Esophagus squamous epithelium (tissue), 4 donors: Measurements from ENCODE around the gene ARHGAP44.

Experiments used
- POLR2A ChIP-seq, 4 donors: fragments of 450-650 bp; IDR thresholded peaks; one replicate each; pipeline ENCODE4 v1.6.1; 2017; ENCODE audit warnings: antibody characterized with exemption in 4 of 4, mild to moderate bottlenecking in 4 of 4, moderate library complexity in 3 of 4
- TF ChIP-seq, protein P1 (sequence below), 6 experiments: fragments of 450-650 bp in 4 of 6; fragments of 200-600 bp in 2 of 6; sonication (generic) in 2 of 6; IDR thresholded peaks; one replicate each; pipeline ENCODE4 v1.5.1; 2016 to 2019; ENCODE audit warnings: antibody characterized with exemption in 6 of 6, mild to moderate bottlenecking in 4 of 6, moderate library complexity in 4 of 6

DNA sequence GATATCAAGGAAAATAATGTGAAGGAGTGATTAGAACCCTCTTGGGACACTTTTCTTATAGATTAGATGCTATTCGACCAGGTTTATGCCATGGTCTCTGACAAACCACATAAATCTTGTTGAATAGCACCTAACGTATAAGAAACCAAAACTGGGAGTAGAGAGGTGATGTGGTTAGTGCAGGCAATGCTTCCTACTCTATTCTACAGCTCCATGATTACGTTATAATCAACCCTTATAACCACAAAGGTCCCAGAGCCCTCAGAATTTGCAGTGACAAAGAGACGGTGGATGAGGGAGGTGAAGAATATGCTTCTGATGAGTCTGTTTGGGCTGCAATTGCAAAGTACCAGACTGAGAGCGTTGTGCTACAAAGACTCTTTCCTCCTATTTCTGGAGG is 78.4 kb downstream of the ARHGAP44 start:
- TF ChIP-seq, protein P1, sequence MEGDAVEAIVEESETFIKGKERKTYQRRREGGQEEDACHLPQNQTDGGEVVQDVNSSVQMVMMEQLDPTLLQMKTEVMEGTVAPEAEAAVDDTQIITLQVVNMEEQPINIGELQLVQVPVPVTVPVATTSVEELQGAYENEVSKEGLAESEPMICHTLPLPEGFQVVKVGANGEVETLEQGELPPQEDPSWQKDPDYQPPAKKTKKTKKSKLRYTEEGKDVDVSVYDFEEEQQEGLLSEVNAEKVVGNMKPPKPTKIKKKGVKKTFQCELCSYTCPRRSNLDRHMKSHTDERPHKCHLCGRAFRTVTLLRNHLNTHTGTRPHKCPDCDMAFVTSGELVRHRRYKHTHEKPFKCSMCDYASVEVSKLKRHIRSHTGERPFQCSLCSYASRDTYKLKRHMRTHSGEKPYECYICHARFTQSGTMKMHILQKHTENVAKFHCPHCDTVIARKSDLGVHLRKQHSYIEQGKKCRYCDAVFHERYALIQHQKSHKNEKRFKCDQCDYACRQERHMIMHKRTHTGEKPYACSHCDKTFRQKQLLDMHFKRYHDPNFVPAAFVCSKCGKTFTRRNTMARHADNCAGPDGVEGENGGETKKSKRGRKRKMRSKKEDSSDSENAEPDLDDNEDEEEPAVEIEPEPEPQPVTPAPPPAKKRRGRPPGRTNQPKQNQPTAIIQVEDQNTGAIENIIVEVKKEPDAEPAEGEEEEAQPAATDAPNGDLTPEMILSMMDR (IDR thresholded peaks at IDR 0.05), result no peak
- no peak for TF ChIP-seq POLR2A (IDR thresholded peaks at IDR 0.05)
